OCI-LY3 (cell line): Measurements from ENCODE around the gene PCNX1.

ENCODE experiments used
- CTCF ChIP-seq: fragments of 200-600, 300-600 bp; sonication (generic); IDR thresholded peaks from 2 replicates; pipeline ENCODE4 v1.5.1; 2014; ENCODE audit warnings: antibody characterized with exemption, low read length, low read depth
- EZH2phosphoT487 ChIP-seq: fragments of 200-600 bp; shearing (Covaris generic); IDR thresholded peaks from 2 replicates; pipeline ENCODE4 v1.6.1; 2018; ENCODE audit warnings: antibody characterized with exemption, mixed run types, low read depth

DNA sequence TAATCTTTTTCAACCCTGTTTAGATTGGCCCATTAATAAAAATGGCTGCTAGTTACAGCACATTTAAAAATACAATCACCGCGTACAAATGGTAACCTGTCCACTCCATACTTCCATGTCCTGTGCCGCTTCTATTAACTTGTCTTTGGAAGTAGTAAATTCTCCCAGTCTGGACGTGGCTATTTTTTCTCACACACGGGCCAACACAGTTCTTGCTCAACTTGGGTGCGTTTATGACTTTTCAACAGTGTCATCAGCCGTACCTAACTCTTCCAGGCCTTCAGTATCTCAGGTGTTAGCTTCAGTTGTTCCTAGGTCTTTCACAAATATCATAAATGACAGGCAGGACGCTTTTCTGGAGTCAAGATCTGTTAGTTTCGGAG, 475 bp upstream of the PCNX1 start:
- TF ChIP-seq CTCF (no peak), EZH2phosphoT487 (no peak)
